Measurements from ENCODE around the gene MORC3.

DNA sequence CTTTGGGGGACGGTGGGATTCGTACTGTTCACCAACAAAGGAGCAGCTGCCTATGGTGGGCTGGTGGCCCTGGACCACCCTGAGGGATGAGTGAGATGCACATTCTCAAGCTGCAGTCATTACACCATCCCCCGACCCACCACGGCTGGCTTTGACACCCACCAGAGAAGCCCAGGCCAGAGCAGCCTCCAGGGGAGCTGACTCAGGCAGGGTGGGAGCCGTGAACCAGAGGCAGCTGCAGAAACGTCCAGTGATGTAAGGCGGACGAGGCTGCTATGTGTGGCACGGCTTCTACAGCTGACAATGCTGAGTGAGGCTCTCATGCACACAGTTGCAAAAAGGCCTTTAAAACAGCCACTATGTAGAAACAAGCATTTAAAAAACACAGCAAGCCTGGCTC, 105.3 kb downstream of the MORC3 start:
- TF ChIP-seq CTCF (IDR thresholded peaks at IDR 0.05; ENCODE audit: borderline replicate concordance, extremely low read depth, low read length, poor library complexity, severe bottlenecking), result no peak
- no peak for TF ChIP-seq EZH2 (IDR thresholded peaks at IDR 0.05; ENCODE audit: borderline replicate concordance, low read depth, low read length, severe bottlenecking)
